ENCODE measurements around the gene SMC2. TPM values are rescaled to one million over a fixed set of nuclear protein-coding genes. Genes with fewer than 3 reads are reported as not detected.

SMC2 gene
- total and polyA plus RNA-seq, 2 donors (not counting 3 experiments of a cell fraction or from before 2014, with no cell fraction given) = 5.3 to 34.1 TPM

- Histone ChIP-seq H3K4me1 (ENCODE audit: control insufficient read depth, extremely low read depth, insufficient read depth, low read length) (no peaks in the 10 kb centered on the region), H2AFZ (ENCODE audit: low read depth, low read length) (no peak overlapping the region), H3K4me3 (replicated peaks in 1 of 3; ENCODE audit: insufficient read depth in 1 of 3, low read depth in 1 of 3, low read length in 3 of 3) (no peak overlapping the region), H3K9ac (replicated peaks; ENCODE audit: extremely low read depth, insufficient read depth, low read length) (no peak overlapping the region), H3K9me1 (replicated peaks; ENCODE audit: control insufficient read depth, extremely low read depth, insufficient read depth, low read length) (no peaks in the 10 kb centered on the region), H3K79me2 (ENCODE audit: control insufficient read depth, insufficient read depth, low read length) (no peaks in the 10 kb centered on the region), H4K20me1 (replicated peaks; ENCODE audit: control insufficient read depth, extremely low read depth, insufficient read depth, low read length) (no peaks in the 10 kb centered on the region), H3K27me3 (ENCODE audit: control insufficient read depth in 2 of 2, insufficient read depth in 2 of 2, low read length in 2 of 2) (no peaks in the 10 kb centered on the region), H3K4me2 (ENCODE audit: insufficient read depth, low read length) (no peak overlapping the region), H3K36me3 (ENCODE audit: control insufficient read depth in 2 of 2, extremely low read depth in 1 of 2, insufficient read depth in 2 of 2, low read length in 2 of 2) (peaks cover 0 to 3% of the 10 kb centered on the region in 2 experiments), H3K27ac (ENCODE audit: insufficient read depth, low read depth, low read length) (no peak overlapping the region), H3K9me3 (replicated peaks; ENCODE audit: control insufficient read depth, insufficient read depth, low read length) (no peaks in the 10 kb centered on the region)
- ChIA-PET CTCF (no interaction called here), POLR2A (no interaction called here)
- dilution Hi-C loops (cut with MboI; ENCODE audit: extremely low pct_ligation_motif_present, low sequenced_read_pairs) (no loop called here), intact Hi-C loops (cut with micrococcal nuclease) (no loop called here)
- no TSS peak for BruUV-seq (replicated peaks)
- FAIRE-seq = no peak
- TF ChIP-seq MYC (IDR thresholded peaks at IDR 0.05; ENCODE audit: low read depth, low read length) (no peak), POLR2AphosphoS5 (IDR thresholded peaks at IDR 0.05; ENCODE audit: insufficient read depth, low read depth, low read length) (no peak), FOS (IDR thresholded peaks at IDR 0.05; ENCODE audit: borderline replicate concordance, insufficient read depth, low read length) (no peak), POLR2A (IDR thresholded peaks at IDR 0.05; ENCODE audit: low read depth, low read length) (no peak), JUN (IDR thresholded peaks at IDR 0.05; ENCODE audit: borderline replicate concordance, insufficient read depth, insufficient read length, low read depth) (no peak), GATA2 (IDR thresholded peaks at IDR 0.05; ENCODE audit: insufficient read depth, insufficient read length, low read depth, low read length) (no peak), EZH2 (IDR thresholded peaks at IDR 0.05; ENCODE audit: borderline replicate concordance, low read depth, low read length, severe bottlenecking) (no peak), CTCF (IDR thresholded peaks at IDR 0.05; ENCODE audit: extremely low read depth in 1 of 2, insufficient read depth in 1 of 2, low read depth in 1 of 2, low read length in 2 of 2) (no peak)
- TF ChIP-seq, protein P1, sequence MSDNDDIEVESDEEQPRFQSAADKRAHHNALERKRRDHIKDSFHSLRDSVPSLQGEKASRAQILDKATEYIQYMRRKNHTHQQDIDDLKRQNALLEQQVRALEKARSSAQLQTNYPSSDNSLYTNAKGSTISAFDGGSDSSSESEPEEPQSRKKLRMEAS (IDR thresholded peaks at IDR 0.05; ENCODE audit: insufficient read depth, insufficient read length) = no peak
- DNase-seq (ENCODE audit: low read depth, low spot score) = no peak
These were observed 48.9 kb downstream of the SMC2 start for GRCh38 chr9:104142799-104143549.

Measured in endothelial cell of umbilical vein (primary cell).